H9 (cell line): ENCODE results near the gene MED27. TPM values are rescaled to one million over a fixed set of nuclear protein-coding genes. Genes with fewer than 3 reads are reported as not detected.

Source experiments
- DNase-seq: peaks from one replicate; pipeline ENCODE4 v3.0.0-alpha.2; 2017
- H2AFZ ChIP-seq: one replicate; pipeline ENCODE4 v1.6.1; 2013; ENCODE audit warnings: mild to moderate bottlenecking, low read length, control low read depth, moderate library complexity
- H2AK5ac ChIP-seq: 2 replicates; pipeline ENCODE4 v1.6.1; 2013; ENCODE audit warnings: low read length, control low read depth, mixed read lengths; ENCODE audit not compliant: insufficient read length
- H2BK120ac ChIP-seq: one replicate; pipeline ENCODE4 v1.6.1; 2013; ENCODE audit warnings: low read depth, mild to moderate bottlenecking, low read length, control low read depth, inconsistent platforms; ENCODE audit not compliant: poor library complexity, severe bottlenecking
- H2BK12ac ChIP-seq: 2 replicates; pipeline ENCODE4 v1.6.1; 2013; ENCODE audit warnings: low read length, control low read depth, mixed read lengths, low read depth; ENCODE audit not compliant: insufficient read length
- H2BK15ac ChIP-seq: 2 replicates; pipeline ENCODE4 v1.6.1; 2013; ENCODE audit warnings: low read depth, low read length, control low read depth
- H2BK20ac ChIP-seq: one replicate; pipeline ENCODE4 v1.6.1; 2013; ENCODE audit warnings: low read depth, mild to moderate bottlenecking, low read length, control low read depth, inconsistent platforms; ENCODE audit not compliant: poor library complexity, severe bottlenecking
- H2BK5ac ChIP-seq: 2 replicates; pipeline ENCODE4 v1.6.1; 2013; ENCODE audit warnings: low read length, control low read depth, mixed read lengths; ENCODE audit not compliant: insufficient read length
- H3K14ac ChIP-seq: 2 replicates; pipeline ENCODE4 v1.6.1; 2013; ENCODE audit warnings: low read length, control low read depth; ENCODE audit not compliant: insufficient read depth
- H3K18ac ChIP-seq: 2 replicates; pipeline ENCODE4 v1.6.1; 2013; ENCODE audit warnings: low read depth, mild to moderate bottlenecking, mixed read lengths, low read length, control low read depth; ENCODE audit not compliant: insufficient read length
- H3K23ac ChIP-seq: 2 replicates; pipeline ENCODE4 v1.6.1; 2013; ENCODE audit warnings: low read length, control low read depth, mixed read lengths, low read depth; ENCODE audit not compliant: insufficient read length
- H3K23me2 ChIP-seq: 2 replicates; pipeline ENCODE4 v1.6.1; 2013; ENCODE audit warnings: low read depth, mild to moderate bottlenecking, mixed read lengths, low read length, control low read depth; ENCODE audit not compliant: insufficient read length, poor library complexity, severe bottlenecking
- H3K27ac ChIP-seq: 2 replicates; pipeline ENCODE4 v1.5.1; 2013; ENCODE audit warnings: low read length, control low read depth, mixed read lengths, low read depth; ENCODE audit not compliant: insufficient read length
- H3K27me3 ChIP-seq: 2 replicates; pipeline ENCODE4 v1.6.1; 2013; ENCODE audit warnings: low read length, control low read depth, inconsistent platforms; ENCODE audit not compliant: insufficient read depth
- H3K4ac ChIP-seq: 2 replicates; pipeline ENCODE4 v1.6.1; 2013; ENCODE audit warnings: low read depth, mild to moderate bottlenecking, control low read depth, inconsistent platforms, low read length, moderate library complexity
- H3K4me1 ChIP-seq: 2 replicates; pipeline ENCODE4 v1.6.1; 2013; ENCODE audit warnings: low read length, control low read depth, inconsistent platforms; ENCODE audit not compliant: insufficient read depth
- H3K4me2 ChIP-seq: 2 replicates; pipeline ENCODE4 v1.6.1; 2013; ENCODE audit warnings: low read length, control low read depth, mixed read lengths; ENCODE audit not compliant: insufficient read length, insufficient read depth
- H3K56ac ChIP-seq: 2 replicates; pipeline ENCODE4 v1.6.1; 2013; ENCODE audit warnings: low read depth, mild to moderate bottlenecking, mixed read lengths, low read length, control low read depth; ENCODE audit not compliant: insufficient read length
- H3K79me1 ChIP-seq: 2 replicates; pipeline ENCODE4 v1.6.1; 2013; ENCODE audit warnings: low read depth, mild to moderate bottlenecking, moderate library complexity, low read length, control low read depth, inconsistent platforms; ENCODE audit not compliant: insufficient read depth, poor library complexity, severe bottlenecking
- H3K79me2 ChIP-seq: 2 replicates; pipeline ENCODE4 v1.6.1; 2013; ENCODE audit warnings: low read length, control low read depth, inconsistent platforms; ENCODE audit not compliant: insufficient read depth
- H3K9ac ChIP-seq: 2 replicates; pipeline ENCODE4 v1.6.1; 2013; ENCODE audit warnings: low read length, control low read depth, mixed read lengths; ENCODE audit not compliant: insufficient read length; ENCODE audit errors: extremely low read depth
- H3K9me3 ChIP-seq: one replicate; pipeline ENCODE4 v1.6.1; 2013; ENCODE audit warnings: low read depth, low read length, inconsistent platforms; ENCODE audit not compliant: control insufficient read depth
- H3T11ph ChIP-seq: one replicate; pipeline ENCODE4 v1.6.1; 2013; ENCODE audit warnings: mild to moderate bottlenecking, low read length, control low read depth, inconsistent platforms
- H4K20me1 ChIP-seq: one replicate; pipeline ENCODE4 v1.6.1; 2013; ENCODE audit not compliant: control insufficient read depth, insufficient read length, insufficient read depth
- H4K5ac ChIP-seq: 2 replicates; pipeline ENCODE4 v1.6.1; 2013; ENCODE audit warnings: low read depth, mild to moderate bottlenecking, mixed read lengths, low read length, control low read depth; ENCODE audit not compliant: insufficient read length
- H4K8ac ChIP-seq: replicated peaks from 2 replicates; pipeline ENCODE4 v1.6.1; 2013; ENCODE audit warnings: low read length, control low read depth, mixed read lengths, low read depth; ENCODE audit not compliant: insufficient read length
- H4K91ac ChIP-seq: 2 replicates; pipeline ENCODE4 v1.6.1; 2013; ENCODE audit warnings: low read depth, mild to moderate bottlenecking, moderate library complexity, mixed read lengths, low read length, control low read depth; ENCODE audit not compliant: insufficient read length
- H3K27ac Mint-ChIP-seq, 3 experiments: 2 replicates in 2 of 3; 3 replicates in 1 of 3; pipeline ENCODE4 v1.8.0; 2020 to 2021; ENCODE audit warnings: mixed read lengths in 3 of 3, mild to moderate bottlenecking in 1 of 3, moderate library complexity in 1 of 3
- H3K27me3 Mint-ChIP-seq: 2 replicates; pipeline ENCODE4 v1.8.0; 2021; ENCODE audit warnings: low read depth, mild to moderate bottlenecking, moderate library complexity, mixed read lengths
- H3K36me3 Mint-ChIP-seq, 3 experiments: 2 replicates in 2 of 3; 3 replicates in 1 of 3; pipeline ENCODE4 v1.8.0; 2020 to 2021; ENCODE audit warnings: low read depth in 3 of 3, mixed read lengths in 3 of 3; ENCODE audit not compliant: insufficient read depth in 1 of 3
- H3K4me1 Mint-ChIP-seq, 2 experiments: 2 replicates each; pipeline ENCODE4 v1.8.0; 2020; ENCODE audit warnings: mixed read lengths in 2 of 2
- H3K4me3 Mint-ChIP-seq, 2 experiments: 2 replicates in 1 of 2; 3 replicates in 1 of 2; pipeline ENCODE4 v1.8.0; 2020 to 2021; ENCODE audit warnings: mild to moderate bottlenecking in 2 of 2, mixed read lengths in 2 of 2, moderate library complexity in 1 of 2
- H3K9me3 Mint-ChIP-seq, 2 experiments: 2 replicates in 1 of 2; 3 replicates in 1 of 2; pipeline ENCODE4 v1.8.0; 2020; ENCODE audit warnings: mild to moderate bottlenecking in 2 of 2, mixed read lengths in 2 of 2, moderate library complexity in 1 of 2
- CTCF ChIP-seq: fragments of 200-600 bp; sonication (generic); conservative IDR thresholded peaks from 3 replicates; pipeline ENCODE4 v1.8.0; 2021; ENCODE audit warnings: antibody characterized with exemption, mild to moderate bottlenecking
- WGBS: extraction: QIAGEN DNeasy Blood & Tissue Kit; methylation state at CpG from one replicate; pipeline ENCODE4 v1.1.7; 2013; ENCODE audit warnings: missing lambda C conversion rate, low lambda C conversion rate, mixed read lengths; ENCODE audit not compliant: insufficient read length; ENCODE audit errors: extremely low coverage; 5-methylcytosine and 5-hydroxymethylcytosine counted together
- total RNA-seq: library from RNA; stranded (reverse); gene quantifications from 2 replicates; pipeline ENCODE4 v1.2.1, GENCODE V29; 2021

The MED27 gene
- total RNA-seq, 1 experiment from 2014 or later: 33.5 TPM

- H3K9me3 ChIP-seq: no peaks in the 10 kb centered on the region
- H4K20me1 ChIP-seq: no peaks in the 10 kb centered on the region
- no peak overlapping the region for H2BK5ac ChIP-seq
- no peak overlapping the region for H3K18ac ChIP-seq
- no peak overlapping the region for H3K27ac ChIP-seq
- H3K14ac ChIP-seq: no peak overlapping the region
- Mint-ChIP-seq H3K36me3 (no peaks in the 10 kb centered on the region), H3K27me3 (no peaks in the 10 kb centered on the region), H3K9me3 (no peaks in the 10 kb centered on the region), H3K4me3 (no peak overlapping the region), H3K27ac (peak overlapping the region in 1 of 3 experiments; percentile 51; a peak in 1 of 7 replicates), H3K4me1 (peaks cover 27 to 28% of the 10 kb centered on the region in 2 experiments)
- no peaks in the 10 kb centered on the region for H3K79me1 ChIP-seq
- H4K91ac ChIP-seq: no peak overlapping the region
- no peak overlapping the region for H4K8ac ChIP-seq
- H2AFZ ChIP-seq: no peak overlapping the region
- peaks cover 11% of the 10 kb centered on the region for H3K4me1 ChIP-seq
- no peak overlapping the region for H4K5ac ChIP-seq
- H3K27me3 ChIP-seq: no peaks in the 10 kb centered on the region
- H3K23ac ChIP-seq: no peak overlapping the region
- no peak overlapping the region for H2BK20ac ChIP-seq
- TF ChIP-seq CTCF: no peak
- H3K9ac ChIP-seq: no peak overlapping the region
- H2BK12ac ChIP-seq: no peak overlapping the region
- H2BK120ac ChIP-seq: no peak overlapping the region
- no peak for DNase-seq
- no peaks in the 10 kb centered on the region; the same call in 1 of the 2 replicates for H3K79me2 ChIP-seq
- no peak overlapping the region for H3K4me2 ChIP-seq
- H2AK5ac ChIP-seq: no peak overlapping the region
- H3K4ac ChIP-seq: no peak overlapping the region
- no peak overlapping the region for H3K56ac ChIP-seq
- H3T11ph ChIP-seq: no peak overlapping the region
- no peak overlapping the region for H2BK15ac ChIP-seq
- WGBS: no CpG with 5 or more reads among the region's 5 CpGs
- H3K23me2 ChIP-seq: no peaks in the 10 kb centered on the region
These were observed 43.1 kb downstream of the MED27 start for GRCh38 chr9:132036521-132036920.
